Caco-2 (cell line): ENCODE measurements around the gene SMKR1. TPM values are rescaled to one million over a fixed set of nuclear protein-coding genes. Genes with fewer than 3 reads are reported as not detected.

Experiments used
- BruUV-seq: library from RNA; stranded (reverse); fragments of 400-500 nt; replicated peaks from 2 replicates; lab custom pipeline; 2021; lab: Mats Ljungman, UMichigan
- CTCF ChIA-PET: fragments of 300-600 bp; sonication (Branson Sonifier 250); formaldehyde crosslinking; loops from one replicate; lab custom pipeline; 2022; ENCODE audit warnings: antibody characterized with exemption; lab: Charles Lee
- POLR2A ChIA-PET: fragments of 300-600 bp; sonication (Branson Sonifier 250); formaldehyde crosslinking; loops from one replicate; lab custom pipeline; 2022; ENCODE audit warnings: antibody characterized with exemption; lab: Charles Lee
- DNase-seq, 2 experiments: peaks; one replicate each; pipeline versions ENCODE4 v3.0.0 to v3.0.0-alpha.2; 2020 to 2022
- H3K27me3 ChIP-seq: replicated peaks from 2 replicates; pipeline ENCODE4 v1.6.0; 2011; ENCODE audit warnings: low read length; ENCODE audit not compliant: control insufficient read depth, insufficient read depth
- H3K36me3 ChIP-seq: 2 replicates; pipeline ENCODE4 v1.5.1; 2011; ENCODE audit warnings: low read length; ENCODE audit not compliant: control insufficient read depth, insufficient read depth
- H3K4me1 ChIP-seq: fragments of 250-450 bp; sonication (Bioruptor Pico); 2 replicates; pipeline ENCODE4 v1.5.1; 2020; ENCODE audit warnings: mild to moderate bottlenecking
- H3K4me3 ChIP-seq: 2 replicates; pipeline ENCODE4 v1.5.1; 2011; ENCODE audit warnings: low read depth, mild to moderate bottlenecking, control low read depth, low read length
- H3K9me3 ChIP-seq: fragments of 250-450 bp; sonication (Bioruptor Pico); 2 replicates; pipeline ENCODE4 v1.5.1; 2020; ENCODE audit warnings: mild to moderate bottlenecking, moderate library complexity
- H3K27ac Mint-ChIP-seq: one replicate; pipeline ENCODE4 v1.8.0; 2022; ENCODE audit warnings: mixed read lengths; ENCODE audit not compliant: unreplicated experiment
- H3K27me3 Mint-ChIP-seq: one replicate; pipeline ENCODE4 v1.8.0; 2022; ENCODE audit warnings: mixed read lengths; ENCODE audit not compliant: insufficient read depth, unreplicated experiment
- H3K36me3 Mint-ChIP-seq: one replicate; pipeline ENCODE4 v1.8.0; 2022; ENCODE audit warnings: mild to moderate bottlenecking, mixed read lengths; ENCODE audit not compliant: insufficient read depth, unreplicated experiment
- H3K4me1 Mint-ChIP-seq: one replicate; pipeline ENCODE4 v1.8.0; 2022; ENCODE audit warnings: low read depth, mixed read lengths; ENCODE audit not compliant: unreplicated experiment
- H3K4me3 Mint-ChIP-seq: one replicate; pipeline ENCODE4 v1.8.0; 2022; ENCODE audit warnings: mild to moderate bottlenecking, moderate library complexity, mixed read lengths; ENCODE audit not compliant: unreplicated experiment
- H3K9me3 Mint-ChIP-seq: one replicate; pipeline ENCODE4 v1.8.0; 2022; ENCODE audit warnings: mixed read lengths; ENCODE audit not compliant: unreplicated experiment
- CTCF ChIP-seq, 2 experiments: fragments of 200-600 bp in 1 of 2; IDR thresholded peaks; 1 replicate in 1 of 2; 2 replicates in 1 of 2; pipeline versions ENCODE4 v1.5.1 to v1.8.0; 2011 to 2022; ENCODE audit warnings: antibody characterized with exemption in 1 of 2, control low read depth in 1 of 2, inconsistent platforms in 1 of 2, low read depth in 1 of 2, low read length in 1 of 2, mild to moderate bottlenecking in 1 of 2, moderate library complexity in 1 of 2; ENCODE audit not compliant: insufficient read depth in 1 of 2, severe bottlenecking in 1 of 2, unreplicated experiment in 1 of 2
- intact Hi-C: fragments of 100-400 bp; cut with micrococcal nuclease; formaldehyde crosslinking; loops from one replicate; pipeline ENCODE4 v1.10.0; 2022; ENCODE audit not compliant: unreplicated experiment
- total RNA-seq: library from RNA; stranded (reverse); gene quantifications from 2 replicates; pipeline ENCODE4 v1.2.3, GENCODE V29; 2022

Gene SMKR1
- total RNA-seq, 1 experiment from 2014 or later: not detected

GRCh38 chr7:129540340-129540739 lies 38.0 kb downstream of the SMKR1 start:
- H3K36me3 Mint-ChIP-seq: no peaks in the 10 kb centered on the region
- H3K27me3 Mint-ChIP-seq: peaks cover 2% of the 10 kb centered on the region

GRCh38 chr7:129544700-129545099 lies 42.4 kb downstream of the SMKR1 start:
- Histone ChIP-seq H3K4me3 (no peak overlapping the region), H3K9me3 (no peaks in the 10 kb centered on the region), H3K27me3 (no peaks in the 10 kb centered on the region), H3K4me1 (no peaks in the 10 kb centered on the region), H3K36me3 (no peaks in the 10 kb centered on the region)
- no peaks in the 10 kb centered on the region for H3K9me3 Mint-ChIP-seq
- TF ChIP-seq CTCF (IDR thresholded peaks at IDR 0.05; ENCODE audit: insufficient read depth in 1 of 2, low read depth in 1 of 2, low read length in 1 of 2, severe bottlenecking in 1 of 2, unreplicated experiment in 1 of 2): no peak
- DNase-seq: no peak
- BruUV-seq: no TSS peak
- no peaks in the 10 kb centered on the region for H3K4me1 Mint-ChIP-seq
- CTCF ChIA-PET: no interaction called here
- intact Hi-C loops: no loop called here
- H3K4me3 Mint-ChIP-seq: no peak overlapping the region
- H3K27ac Mint-ChIP-seq: no peak overlapping the region
- H3K27me3 Mint-ChIP-seq: peaks cover 4% of the 10 kb centered on the region
- POLR2A ChIA-PET: no interaction called here
- no peaks in the 10 kb centered on the region for H3K36me3 Mint-ChIP-seq

More at GRCh38 chr7:129540340-129540739, 38.0 kb downstream of the SMKR1 start:
- TF ChIP-seq CTCF (IDR thresholded peaks at IDR 0.05; ENCODE audit: insufficient read depth in 1 of 2, low read depth in 1 of 2, low read length in 1 of 2, severe bottlenecking in 1 of 2, unreplicated experiment in 1 of 2): no peak
- POLR2A ChIA-PET: no interaction called here
- Histone ChIP-seq H3K4me1 (no peaks in the 10 kb centered on the region), H3K27me3 (no peaks in the 10 kb centered on the region), H3K9me3 (no peaks in the 10 kb centered on the region), H3K36me3 (no peaks in the 10 kb centered on the region), H3K4me3 (no peak overlapping the region)
- no TSS peak for BruUV-seq
- no peak for DNase-seq
- no peak overlapping the region for H3K27ac Mint-ChIP-seq
- H3K4me1 Mint-ChIP-seq: no peaks in the 10 kb centered on the region
- no peak overlapping the region for H3K4me3 Mint-ChIP-seq
- no peaks in the 10 kb centered on the region for H3K9me3 Mint-ChIP-seq
- intact Hi-C loops: no loop called here
- CTCF ChIA-PET: no interaction called here

- no peaks in the 10 kb centered on the region for H3K36me3 ChIP-seq
- Mint-ChIP-seq H3K4me3 (no peak overlapping the region), H3K27me3 (peaks cover 3% of the 10 kb centered on the region), H3K27ac (no peak overlapping the region), H3K4me1 (no peaks in the 10 kb centered on the region), H3K36me3 (no peaks in the 10 kb centered on the region), H3K9me3 (no peaks in the 10 kb centered on the region)
- intact Hi-C loops: no loop called here
- no TSS peak for BruUV-seq
- no peak for DNase-seq
- no peak for TF ChIP-seq CTCF (IDR thresholded peaks at IDR 0.05; ENCODE audit: insufficient read depth in 1 of 2, low read depth in 1 of 2, low read length in 1 of 2, severe bottlenecking in 1 of 2, unreplicated experiment in 1 of 2)
- CTCF ChIA-PET: no interaction called here
- no peaks in the 10 kb centered on the region for H3K27me3 ChIP-seq
- H3K4me1 ChIP-seq: no peaks in the 10 kb centered on the region
- H3K4me3 ChIP-seq: no peak overlapping the region
- no peaks in the 10 kb centered on the region for H3K9me3 ChIP-seq
- POLR2A ChIA-PET: no interaction called here
These were observed 48.5 kb downstream of the SMKR1 start for GRCh38 chr7:129550693-129551360.
